PC-3 (cell line): ENCODE results near the gene ZIC4. TPM values are rescaled to one million over a fixed set of nuclear protein-coding genes. Genes with fewer than 3 reads are reported as not detected.

Source experiments
- ATAC-seq: fragments of 200-7000 bp; cut with Tn5 transposase; 2 replicates; pipeline ENCODE4 v1.9.1; 2020; ENCODE audit warnings: mild to moderate bottlenecking, moderate library complexity
- BruUV-seq: library from RNA; stranded (reverse); fragments of 400-500 nt; replicated peaks from 2 replicates; lab custom pipeline; 2021; lab: Mats Ljungman, UMichigan
- CTCF ChIA-PET: fragments of 300-600 bp; sonication (Branson Sonifier 250); formaldehyde crosslinking; loops from one replicate; lab custom pipeline; 2022; ENCODE audit warnings: antibody characterized with exemption; lab: Charles Lee
- POLR2A ChIA-PET: fragments of 300-600 bp; sonication (Branson Sonifier 250); formaldehyde crosslinking; loops from one replicate; lab custom pipeline; 2022; ENCODE audit warnings: antibody characterized with exemption; ENCODE audit not compliant: unreplicated experiment; lab: Charles Lee
- DNase-seq: peaks from one replicate; pipeline ENCODE4 v3.0.0-alpha.2; 2015
- H2AFZ ChIP-seq: fragments of 300-600 bp; sonication (generic); 2 replicates; pipeline ENCODE4 v1.6.0; 2016; ENCODE audit warnings: antibody characterized with exemption, low read length
- H3F3A ChIP-seq: fragments of 300-600 bp; sonication (generic); one replicate; pipeline ENCODE4 v1.6.0; 2017; ENCODE audit warnings: antibody characterized with exemption, low read length, control low read depth, mild to moderate bottlenecking; ENCODE audit not compliant: unreplicated experiment
- H3K27ac ChIP-seq: fragments of 300-600 bp; sonication (generic); 2 replicates; pipeline ENCODE4 v1.5.1; 2016; ENCODE audit warnings: mild to moderate bottlenecking, low read length
- H3K27me3 ChIP-seq: fragments of 300-600 bp; sonication (generic); 2 replicates; pipeline ENCODE4 v1.6.1; 2016; ENCODE audit warnings: low read length, mixed read lengths
- H3K36me3 ChIP-seq: fragments of 300-600 bp; sonication (generic); 2 replicates; pipeline ENCODE4 v1.6.1; 2016; ENCODE audit warnings: low read depth, mixed run types, low read length, mixed read lengths
- H3K4me1 ChIP-seq: fragments of 300-600 bp; sonication (generic); 2 replicates; pipeline ENCODE4 v1.5.1; 2016; ENCODE audit warnings: low read length; ENCODE audit not compliant: insufficient read depth
- H3K4me2 ChIP-seq: fragments of 300-600 bp; sonication (generic); 2 replicates; pipeline ENCODE4 v1.6.0; 2016; ENCODE audit warnings: low read length
- H3K4me3 ChIP-seq: fragments of 300-600 bp; sonication (generic); 2 replicates; pipeline ENCODE4 v1.5.1; 2016; ENCODE audit warnings: mild to moderate bottlenecking, low read length, mixed read lengths
- H3K79me2 ChIP-seq: fragments of 300-600 bp; sonication (generic); 2 replicates; pipeline ENCODE4 v1.6.1; 2017; ENCODE audit warnings: low read length, mixed read lengths
- H3K9ac ChIP-seq: fragments of 300-600 bp; sonication (generic); 2 replicates; pipeline ENCODE4 v1.6.0; 2016; ENCODE audit warnings: mild to moderate bottlenecking, low read length
- H3K9me2 ChIP-seq: fragments of 300-600 bp; sonication (generic); replicated peaks from 2 replicates; pipeline ENCODE4 v1.6.1; 2016; ENCODE audit warnings: mixed run types, low read length, mixed read lengths
- H3K9me3 ChIP-seq: fragments of 300-600 bp; sonication (generic); 2 replicates; pipeline ENCODE4 v1.6.1; 2016; ENCODE audit warnings: low read length, mixed read lengths
- H4K20me1 ChIP-seq: fragments of 300-600 bp; sonication (generic); 2 replicates; pipeline ENCODE4 v1.6.1; 2016; ENCODE audit warnings: low read length, mixed read lengths
- CTCF ChIP-seq: fragments of 300-600 bp; sonication (generic); conservative IDR thresholded peaks from 2 replicates; pipeline ENCODE4 v1.5.1; 2017; ENCODE audit warnings: antibody characterized with exemption, low read depth, mild to moderate bottlenecking, low read length
- EZH2 ChIP-seq: fragments of 300-600 bp; sonication (generic); IDR thresholded peaks from one replicate; pipeline ENCODE4 v1.6.1; 2017; ENCODE audit warnings: antibody characterized with exemption, mild to moderate bottlenecking, low read length; ENCODE audit not compliant: unreplicated experiment
- EZH2phosphoT487 ChIP-seq: fragments of 300-600 bp; sonication (generic); IDR thresholded peaks from 2 replicates; pipeline ENCODE4 v1.6.1; 2018; ENCODE audit warnings: mild to moderate bottlenecking, antibody characterized with exemption, low read length, borderline replicate concordance
- intact Hi-C: fragments of 100-400 bp; cut with micrococcal nuclease; formaldehyde crosslinking; loops from 2 replicates; pipeline ENCODE4 v1.9.0; 2023
- total RNA-seq: library from RNA; depleted of rRNA; stranded (reverse); fragments of >200 nt; gene quantifications from 2 replicates; pipeline ENCODE4 v1.2.3, GENCODE V29; 2014

ZIC4 gene
- total RNA-seq, 1 experiment from 2014 or later: not detected

GRCh38 chr3:147426931-147427330 lies 20.6 kb upstream of the ZIC4 start:
- Histone ChIP-seq H3K9ac (no peak overlapping the region), H3K27ac (no peak overlapping the region), H3K36me3 (no peaks in the 10 kb centered on the region), H3K27me3 (peaks cover 61% of the 10 kb centered on the region), H2AFZ (no peak overlapping the region), H3K9me2 (no peaks in the 10 kb centered on the region), H3K4me1 (no peaks in the 10 kb centered on the region), H3K4me3 (no peak overlapping the region), H4K20me1 (no peaks in the 10 kb centered on the region), H3F3A (no peaks in the 10 kb centered on the region), H3K9me3 (no peaks in the 10 kb centered on the region), H3K79me2 (no peaks in the 10 kb centered on the region), H3K4me2 (no peak overlapping the region)
- BruUV-seq: no TSS peak
- ATAC-seq: no peak
- intact Hi-C loops: no loop called here
- CTCF ChIA-PET: no interaction called here
- TF ChIP-seq EZH2phosphoT487: no peak
- TF ChIP-seq EZH2: no peak
- no peak for TF ChIP-seq CTCF
- no peak for DNase-seq
- POLR2A ChIA-PET: no interaction called here

GRCh38 chr3:147425388-147425850 lies 19.1 kb upstream of the ZIC4 start:
- no peaks in the 10 kb centered on the region for H3K9me3 ChIP-seq
- no peaks in the 10 kb centered on the region for H3K4me1 ChIP-seq
- no TSS peak for BruUV-seq
- H3K79me2 ChIP-seq: no peaks in the 10 kb centered on the region
- DNase-seq: no peak
- H3K27me3 ChIP-seq: peaks cover 76% of the 10 kb centered on the region
- intact Hi-C loops: no loop called here
- no peak overlapping the region for H3K27ac ChIP-seq
- no peak overlapping the region for H2AFZ ChIP-seq
- H3K4me3 ChIP-seq: no peak overlapping the region
- H4K20me1 ChIP-seq: no peaks in the 10 kb centered on the region
- no peaks in the 10 kb centered on the region for H3F3A ChIP-seq
- no peak overlapping the region for H3K4me2 ChIP-seq
- H3K9me2 ChIP-seq: no peaks in the 10 kb centered on the region
- POLR2A ChIA-PET: no interaction called here
- no peak overlapping the region for H3K9ac ChIP-seq
- H3K36me3 ChIP-seq: no peaks in the 10 kb centered on the region
- CTCF ChIA-PET: no interaction called here
- no peak for ATAC-seq
- TF ChIP-seq EZH2 (no peak), CTCF (no peak), EZH2phosphoT487 (no peak)

GRCh38 chr3:147424581-147425387 lies 18.4 kb upstream of the ZIC4 start:
- Histone ChIP-seq H3K9me2 (no peaks in the 10 kb centered on the region), H3K9me3 (no peaks in the 10 kb centered on the region), H3K4me1 (no peaks in the 10 kb centered on the region), H3K4me2 (no peak overlapping the region), H3K27ac (no peak overlapping the region), H3K4me3 (no peak overlapping the region), H2AFZ (no peak overlapping the region), H3K79me2 (no peaks in the 10 kb centered on the region), H3F3A (no peaks in the 10 kb centered on the region), H3K9ac (no peak overlapping the region), H3K27me3 (peaks cover 83% of the 10 kb centered on the region), H3K36me3 (no peaks in the 10 kb centered on the region), H4K20me1 (no peaks in the 10 kb centered on the region)
- ATAC-seq (no peak), DNase-seq (no peak)
- intact Hi-C loops: no loop called here
- POLR2A ChIA-PET: no interaction called here
- TF ChIP-seq CTCF (no peak), EZH2 (no peak), EZH2phosphoT487 (no peak)
- no TSS peak for BruUV-seq
- CTCF ChIA-PET: no interaction called here
